ENCODE results near the gene ZBTB18. TPM values are rescaled to one million over a fixed set of nuclear protein-coding genes. Genes with fewer than 3 reads are reported as not detected.
A peak's percentile ranks its signal among the peaks of the same experiment; 100 is the strongest.

ZBTB18 gene
- total and polyA plus RNA-seq, 4 donors: 8.9 to 21.3 (median 18.4) TPM

DNA sequence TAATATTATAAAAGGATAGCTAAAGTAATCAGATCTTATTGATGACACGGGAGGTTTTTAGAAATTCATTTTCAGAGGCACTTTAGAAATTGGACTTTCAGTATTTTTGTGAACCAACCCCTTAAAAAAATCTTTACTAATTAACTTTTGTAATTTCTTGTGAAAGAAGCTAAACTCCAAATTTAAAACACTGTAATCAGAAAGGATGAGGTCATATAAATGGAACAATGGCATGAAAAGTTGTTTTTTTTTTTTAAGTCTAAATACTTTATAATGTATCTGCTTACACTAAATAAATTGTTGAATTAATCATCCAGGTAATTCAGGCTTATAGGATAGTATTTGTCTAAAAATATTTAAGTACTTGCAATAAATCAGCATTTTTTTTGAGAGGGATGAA lies 9.0 kb downstream of the ZBTB18 start:
- no peak overlapping the region for H3K27ac ChIP-seq (ENCODE audit: low read depth in 1 of 2, low read length in 1 of 2)
- no peak for DNase-seq
- no peak overlapping the region for H3K9ac ChIP-seq (ENCODE audit: insufficient read depth in 1 of 2, low read length in 2 of 2)
- peaks cover 0 to 4% (median 1%) of the 10 kb centered on the region in 5 donors for H3K4me1 ChIP-seq (ENCODE audit: control insufficient read depth in 5 of 5, insufficient read depth in 5 of 5, low read length in 5 of 5)
- WGBS, 2 donors: 94 to 100% methylated on average over 1 of the region's 1 CpG
- H3K36me3 ChIP-seq (ENCODE audit: control insufficient read depth in 4 of 4, insufficient read depth in 4 of 4, low read length in 4 of 4): peaks cover 2 to 6% (median 2%) of the 10 kb centered on the region in 4 donors
- no peaks in the 10 kb centered on the region for H3K9me3 ChIP-seq (ENCODE audit: control insufficient read depth in 4 of 4, insufficient read depth in 3 of 4, low read length in 3 of 4)
- no peak overlapping the region for H3K4me3 ChIP-seq
- H3K27me3 ChIP-seq (ENCODE audit: control insufficient read depth in 3 of 3, insufficient read depth in 3 of 3, low read length in 2 of 3): no peaks in the 10 kb centered on the region
- ATAC-seq (ENCODE audit: insufficient read depth, low FRiP score): no peak
- TF ChIP-seq, protein P1, sequence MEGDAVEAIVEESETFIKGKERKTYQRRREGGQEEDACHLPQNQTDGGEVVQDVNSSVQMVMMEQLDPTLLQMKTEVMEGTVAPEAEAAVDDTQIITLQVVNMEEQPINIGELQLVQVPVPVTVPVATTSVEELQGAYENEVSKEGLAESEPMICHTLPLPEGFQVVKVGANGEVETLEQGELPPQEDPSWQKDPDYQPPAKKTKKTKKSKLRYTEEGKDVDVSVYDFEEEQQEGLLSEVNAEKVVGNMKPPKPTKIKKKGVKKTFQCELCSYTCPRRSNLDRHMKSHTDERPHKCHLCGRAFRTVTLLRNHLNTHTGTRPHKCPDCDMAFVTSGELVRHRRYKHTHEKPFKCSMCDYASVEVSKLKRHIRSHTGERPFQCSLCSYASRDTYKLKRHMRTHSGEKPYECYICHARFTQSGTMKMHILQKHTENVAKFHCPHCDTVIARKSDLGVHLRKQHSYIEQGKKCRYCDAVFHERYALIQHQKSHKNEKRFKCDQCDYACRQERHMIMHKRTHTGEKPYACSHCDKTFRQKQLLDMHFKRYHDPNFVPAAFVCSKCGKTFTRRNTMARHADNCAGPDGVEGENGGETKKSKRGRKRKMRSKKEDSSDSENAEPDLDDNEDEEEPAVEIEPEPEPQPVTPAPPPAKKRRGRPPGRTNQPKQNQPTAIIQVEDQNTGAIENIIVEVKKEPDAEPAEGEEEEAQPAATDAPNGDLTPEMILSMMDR (IDR thresholded peaks at IDR 0.05; ENCODE audit: control extremely low read depth, extremely low read depth): no peak

DNA sequence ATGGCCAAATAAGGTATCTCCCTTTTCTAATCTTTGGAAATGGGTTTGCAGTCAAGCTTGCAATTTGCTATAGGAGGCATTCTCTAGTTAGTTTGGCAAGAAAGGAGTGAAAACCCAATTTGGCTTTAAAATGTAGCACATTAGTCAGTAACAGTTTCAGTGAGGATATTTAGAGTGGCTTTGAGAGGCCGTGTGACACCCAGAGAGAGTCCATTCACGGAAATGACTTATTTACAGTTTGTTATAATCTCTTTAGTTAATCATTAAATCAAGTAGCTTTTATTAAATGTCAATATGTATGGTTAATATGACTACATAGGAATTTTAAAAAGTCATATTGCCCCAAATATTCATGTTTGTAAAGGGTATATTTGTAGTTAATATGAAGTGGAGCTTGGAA lies 9.6 kb downstream of the ZBTB18 start:
- no peak for ATAC-seq (ENCODE audit: insufficient read depth, low FRiP score)

DNA sequence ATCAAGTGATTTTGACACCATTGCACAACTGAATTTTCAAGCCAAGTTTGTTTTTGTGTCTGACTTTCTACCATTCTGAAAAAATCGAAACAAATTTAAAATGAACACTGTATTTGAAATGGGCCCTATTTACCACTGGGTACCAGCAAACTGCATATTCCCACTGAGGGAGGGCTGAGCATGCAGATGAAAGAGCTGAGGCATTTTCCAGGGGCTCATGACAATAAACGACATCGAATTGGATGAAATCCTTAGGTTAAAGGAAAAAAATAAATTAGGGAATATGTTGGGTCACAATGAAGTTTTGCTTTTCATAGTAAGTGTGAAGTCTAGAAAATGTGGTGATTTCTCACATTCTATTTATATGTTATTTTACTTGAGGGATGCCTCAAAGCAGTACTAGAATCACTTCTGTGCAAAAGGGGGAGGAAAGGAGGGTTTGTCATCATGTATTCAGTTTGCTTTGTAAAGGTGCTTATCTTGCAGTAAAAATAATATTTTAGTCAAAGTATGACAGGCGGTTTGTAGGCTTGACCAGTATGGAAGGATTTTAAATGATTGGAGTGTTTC lies 11.2 kb downstream of the ZBTB18 start:
- DNase-seq (no peak), ATAC-seq (ENCODE audit: insufficient read depth, low FRiP score) (no peak)
- Histone ChIP-seq H3K27me3 (ENCODE audit: control insufficient read depth in 3 of 3, insufficient read depth in 3 of 3, low read length in 2 of 3) (no peaks in the 10 kb centered on the region), H3K27ac (ENCODE audit: low read depth in 1 of 2, low read length in 1 of 2) (no peak overlapping the region), H3K4me3 (no peak overlapping the region), H3K4me1 (ENCODE audit: control insufficient read depth in 5 of 5, insufficient read depth in 5 of 5, low read length in 5 of 5) (peaks cover 0 to 23% (median 8%) of the 10 kb centered on the region in 5 donors), H3K9ac (ENCODE audit: insufficient read depth in 1 of 2, low read length in 2 of 2) (no peak overlapping the region), H3K36me3 (ENCODE audit: control insufficient read depth in 4 of 4, insufficient read depth in 4 of 4, low read length in 4 of 4) (no peaks in the 10 kb centered on the region), H3K9me3 (ENCODE audit: control insufficient read depth in 4 of 4, insufficient read depth in 3 of 4, low read length in 3 of 4) (no peaks in the 10 kb centered on the region)
- 89 to 95% methylated on average over 4 of the region's 4 CpGs for WGBS, 2 donors
- TF ChIP-seq, protein P1 (IDR thresholded peaks at IDR 0.05; ENCODE audit: control extremely low read depth, extremely low read depth): no peak

More for the DNA sequence above, 9.6 kb downstream of the ZBTB18 start:
- H3K9ac ChIP-seq (ENCODE audit: insufficient read depth in 1 of 2, low read length in 2 of 2): no peak overlapping the region
- no peak for DNase-seq
- no peaks in the 10 kb centered on the region for H3K9me3 ChIP-seq (ENCODE audit: control insufficient read depth in 4 of 4, insufficient read depth in 3 of 4, low read length in 3 of 4)
- H3K4me3 ChIP-seq: no peak overlapping the region
- TF ChIP-seq, protein P1 (IDR thresholded peaks at IDR 0.05; ENCODE audit: control extremely low read depth, extremely low read depth): no peak
- peaks cover 0 to 10% (median 5%) of the 10 kb centered on the region in 5 donors for H3K4me1 ChIP-seq (ENCODE audit: control insufficient read depth in 5 of 5, insufficient read depth in 5 of 5, low read length in 5 of 5)
- H3K27ac ChIP-seq (ENCODE audit: low read depth in 1 of 2, low read length in 1 of 2): no peak overlapping the region
- 69 to 86% methylated on average over 2 of the region's 2 CpGs for WGBS, 2 donors
- H3K36me3 ChIP-seq (ENCODE audit: control insufficient read depth in 4 of 4, insufficient read depth in 4 of 4, low read length in 4 of 4): peaks cover 2 to 6% (median 2%) of the 10 kb centered on the region in 4 donors
- H3K27me3 ChIP-seq (ENCODE audit: control insufficient read depth in 3 of 3, insufficient read depth in 3 of 3, low read length in 2 of 3): no peaks in the 10 kb centered on the region

DNA sequence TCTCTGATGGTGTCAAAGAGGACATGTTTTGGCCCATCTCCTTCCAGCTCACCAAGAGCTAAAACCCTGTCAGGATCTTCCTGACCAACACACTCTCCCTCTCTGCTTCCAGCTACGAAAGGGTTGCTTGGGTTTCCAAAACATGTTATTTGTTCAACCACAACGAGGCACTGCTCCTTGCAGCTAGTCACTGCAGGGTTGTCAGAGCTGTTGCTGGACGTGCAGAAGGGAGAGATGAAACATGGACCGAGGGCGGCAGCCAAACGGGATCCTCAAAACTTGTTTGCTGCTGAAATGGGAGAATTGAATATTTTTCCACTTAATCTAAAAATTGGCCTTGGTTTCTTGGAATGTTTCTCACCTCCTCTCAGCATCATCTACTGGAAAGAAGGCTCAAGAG lies 12.4 kb downstream of the ZBTB18 start:
- no peaks in the 10 kb centered on the region for H3K27me3 ChIP-seq (ENCODE audit: control insufficient read depth in 3 of 3, insufficient read depth in 3 of 3, low read length in 2 of 3)
- ATAC-seq (ENCODE audit: insufficient read depth, low FRiP score): no peak
- DNase-seq: peak in 2 of 3 donors; percentile 38 to 47
- 72 to 86% methylated on average over 6 of the region's 6 CpGs for WGBS, 2 donors
- H3K36me3 ChIP-seq (ENCODE audit: control insufficient read depth in 4 of 4, insufficient read depth in 4 of 4, low read length in 4 of 4): no peaks in the 10 kb centered on the region
- peaks cover 0 to 30% (median 9%) of the 10 kb centered on the region in 5 donors for H3K4me1 ChIP-seq (ENCODE audit: control insufficient read depth in 5 of 5, insufficient read depth in 5 of 5, low read length in 5 of 5)
- H3K9me3 ChIP-seq (ENCODE audit: control insufficient read depth in 4 of 4, insufficient read depth in 3 of 4, low read length in 3 of 4): no peaks in the 10 kb centered on the region
- H3K4me3 ChIP-seq: no peak overlapping the region
- TF ChIP-seq, protein P1 (IDR thresholded peaks at IDR 0.05; ENCODE audit: control extremely low read depth, extremely low read depth): no peak
- no peak overlapping the region for H3K9ac ChIP-seq (ENCODE audit: insufficient read depth in 1 of 2, low read length in 2 of 2)
- no peak overlapping the region for H3K27ac ChIP-seq (ENCODE audit: low read depth in 1 of 2, low read length in 1 of 2)
